Progenitor cell of endocrine pancreas (in vitro differentiated cells): ENCODE results near the gene RAB8A. TPM values are rescaled to one million over a fixed set of nuclear protein-coding genes. Genes with fewer than 3 reads are reported as not detected.

ENCODE experiments used
- DNase-seq: peaks from one replicate; pipeline ENCODE4 v3.0.0; 2021; ENCODE audit warnings: low spot score; ENCODE audit not compliant: unreplicated experiment
- H3K27ac Mint-ChIP-seq: 2 replicates; pipeline ENCODE4 v1.8.0; 2021; ENCODE audit warnings: mild to moderate bottlenecking, moderate library complexity, mixed read lengths
- H3K27me3 Mint-ChIP-seq: 2 replicates; pipeline ENCODE4 v1.8.0; 2021; ENCODE audit warnings: mixed read lengths
- H3K36me3 Mint-ChIP-seq: 2 replicates; pipeline ENCODE4 v1.8.0; 2022; ENCODE audit warnings: mixed read lengths; ENCODE audit not compliant: insufficient read depth
- H3K4me1 Mint-ChIP-seq: 2 replicates; pipeline ENCODE4 v1.8.0; 2021; ENCODE audit warnings: low read depth, mixed read lengths
- H3K4me3 Mint-ChIP-seq: 2 replicates; pipeline ENCODE4 v1.8.0; 2021; ENCODE audit warnings: low read depth, mild to moderate bottlenecking, moderate library complexity, mixed read lengths
- H3K9me3 Mint-ChIP-seq: 2 replicates; pipeline ENCODE4 v1.8.0; 2021; ENCODE audit warnings: low read depth, mixed read lengths
- CTCF ChIP-seq: fragments of 200-600 bp; sonication (generic); IDR thresholded peaks from one replicate; pipeline ENCODE4 v1.5.0; 2021; ENCODE audit warnings: antibody characterized with exemption, mild to moderate bottlenecking; ENCODE audit not compliant: unreplicated experiment
- total RNA-seq: library from RNA; stranded (reverse); gene quantifications from 2 replicates; pipeline ENCODE4 v1.2.1, GENCODE V29; 2021

The RAB8A gene
- total RNA-seq, 1 donor from 2014 or later = 67.5 TPM

- no peaks in the 10 kb centered on the region for H3K4me1 Mint-ChIP-seq
- TF ChIP-seq CTCF = no peak
These were observed 44.3 kb upstream of the RAB8A start for GRCh38 chr19:16067205-16067938.

GRCh38 chr19:16068696-16069259, 42.9 kb upstream of the RAB8A start:
- Mint-ChIP-seq H3K4me3 (no peak overlapping the region), H3K4me1 (no peaks in the 10 kb centered on the region), H3K27ac (no peak overlapping the region), H3K27me3 (no peaks in the 10 kb centered on the region), H3K9me3 (no peaks in the 10 kb centered on the region), H3K36me3 (no peaks in the 10 kb centered on the region)
- TF ChIP-seq CTCF = no peak
- DNase-seq = no peak

More at GRCh38 chr19:16067205-16067938, 44.3 kb upstream of the RAB8A start:
- no peaks in the 10 kb centered on the region for H3K9me3 Mint-ChIP-seq
- no peak overlapping the region for H3K27ac Mint-ChIP-seq
- H3K36me3 Mint-ChIP-seq = no peaks in the 10 kb centered on the region
- no peaks in the 10 kb centered on the region for H3K27me3 Mint-ChIP-seq
- no peak for DNase-seq
- H3K4me3 Mint-ChIP-seq = no peak overlapping the region

- no peaks in the 10 kb centered on the region for H3K27me3 Mint-ChIP-seq
- no peak for DNase-seq
- TF ChIP-seq CTCF = no peak
- H3K4me1 Mint-ChIP-seq = no peaks in the 10 kb centered on the region
- H3K9me3 Mint-ChIP-seq = no peaks in the 10 kb centered on the region
- H3K4me3 Mint-ChIP-seq = no peak overlapping the region
- no peak overlapping the region for H3K27ac Mint-ChIP-seq
- H3K36me3 Mint-ChIP-seq = no peaks in the 10 kb centered on the region
These were observed 41.8 kb upstream of the RAB8A start for GRCh38 chr19:16069813-16070365.

GRCh38 chr19:16070366-16070990, 41.2 kb upstream of the RAB8A start:
- H3K4me3 Mint-ChIP-seq = no peak overlapping the region
- no peak for DNase-seq
- no peaks in the 10 kb centered on the region for H3K9me3 Mint-ChIP-seq
- no peaks in the 10 kb centered on the region for H3K36me3 Mint-ChIP-seq
- H3K4me1 Mint-ChIP-seq = peaks cover 2% of the 10 kb centered on the region
- no peak overlapping the region for H3K27ac Mint-ChIP-seq
- H3K27me3 Mint-ChIP-seq = no peaks in the 10 kb centered on the region
- TF ChIP-seq CTCF = no peak

GRCh38 chr19:16071072-16071691, 40.5 kb upstream of the RAB8A start:
- no peak for TF ChIP-seq CTCF
- Mint-ChIP-seq H3K27me3 (no peaks in the 10 kb centered on the region), H3K4me1 (peaks cover 4% of the 10 kb centered on the region), H3K9me3 (no peaks in the 10 kb centered on the region), H3K36me3 (no peaks in the 10 kb centered on the region), H3K4me3 (no peak overlapping the region), H3K27ac (no peak overlapping the region)
- DNase-seq = no peak
